Activated CD8-positive, alpha-beta memory T cell treated with anti-CD3 and anti-CD28 coated beads, Interleukin-2, amount 50 U/mL, for 1 hour (primary cell): ENCODE measurements around the gene GAB3.

Experiments used
- DNase-seq: peaks from one replicate; pipeline ENCODE4 v3.0.0-alpha.2; 2020; ENCODE audit errors: extremely low read depth

The GAB3 gene

GRCh38 chrX:154750301-154751202, at the start of gene GAB3:
Gene GAB3, minus strand, starts transcription at chrX:154751077. Its CDS starts 52 bp downstream, at chrX:154751025.
- no peak for DNase-seq

- no peak for DNase-seq
Observed at GRCh38 chrX:154799556-154800348, 48.9 kb upstream of the GAB3 start.

GRCh38 chrX:154797006-154797405, 46.1 kb upstream of the GAB3 start:
- DNase-seq: no peak

- DNase-seq: no peak
Observed at GRCh38 chrX:154795016-154795415, 44.1 kb upstream of the GAB3 start.

GRCh38 chrX:154793084-154793795, 42.4 kb upstream of the GAB3 start:
- no peak for DNase-seq

GRCh38 chrX:154791939-154792338, 41.1 kb upstream of the GAB3 start:
- no peak for DNase-seq

GRCh38 chrX:154791467-154791866, 40.6 kb upstream of the GAB3 start:
- DNase-seq: no peak

GRCh38 chrX:154785716-154786115, 34.8 kb upstream of the GAB3 start:
- DNase-seq: no peak

- DNase-seq: no peak
Observed at GRCh38 chrX:154784149-154784995, 33.5 kb upstream of the GAB3 start.

- no peak for DNase-seq
Observed at GRCh38 chrX:154780968-154781367, 30.1 kb upstream of the GAB3 start.

- no peak for DNase-seq
Observed at GRCh38 chrX:154779261-154779660, 28.4 kb upstream of the GAB3 start.

- DNase-seq: no peak
Observed at GRCh38 chrX:154776753-154777152, 25.9 kb upstream of the GAB3 start.

GRCh38 chrX:154775419-154776349, 24.8 kb upstream of the GAB3 start:
- DNase-seq: no peak

- DNase-seq: no peak
Observed at GRCh38 chrX:154774622-154775021, 23.7 kb upstream of the GAB3 start.

GRCh38 chrX:154762537-154763296, 11.8 kb upstream of the GAB3 start, which contains the start of gene DKC1:
Gene DKC1, plus strand, starts transcription at chrX:154762864. Its CDS starts 102 bp downstream, at chrX:154762966.
- peak; percentile 79 for DNase-seq

- no peak for DNase-seq
Observed at GRCh38 chrX:154761977-154762536, 11.2 kb upstream of the GAB3 start.

- DNase-seq: no peak
Observed at GRCh38 chrX:154758696-154759095, 7.8 kb upstream of the GAB3 start.

- no peak for DNase-seq
Observed at GRCh38 chrX:154751669-154752271, 893 bp upstream of the GAB3 start.
